ENCODE measurements around the gene SERINC5. TPM values are rescaled to one million over a fixed set of nuclear protein-coding genes. Genes with fewer than 3 reads are reported as not detected.

Gene SERINC5
- total and polyA plus RNA-seq, 2 donors (not counting 3 experiments of a cell fraction or from before 2014, with no cell fraction given): 3.2 to 10.1 TPM

Other genes with a start within 250 kb of the SERINC5 start
- not detected in 2 replicates for gene THBS4, start 220.7 kb downstream of the SERINC5 start, total RNA-seq
- not detected in 2 replicates for gene THBS4, start 220.7 kb downstream of the SERINC5 start, polyA plus RNA-seq
- not detected in 2 replicates for gene SPZ1, start 64.0 kb upstream of the SERINC5 start, total RNA-seq
- gene SPZ1, start 64.0 kb upstream of the SERINC5 start, polyA plus RNA-seq: not detected in 2 replicates
- 36.8 and 43.1 TPM in 2 replicates for gene ZFYVE16, start 152.0 kb upstream of the SERINC5 start, total RNA-seq
- gene ZFYVE16, start 152.0 kb upstream of the SERINC5 start, polyA plus RNA-seq: 3.6 and 5.1 TPM in 2 replicates
- gene FAM151B, start 232.1 kb upstream of the SERINC5 start, total RNA-seq: 2.0 and 2.6 TPM in 2 replicates
- gene FAM151B, start 232.1 kb upstream of the SERINC5 start, polyA plus RNA-seq: 0.64 and 0.91 TPM in 2 replicates

Data from endothelial cell of umbilical vein (primary cell).